Measurements from ENCODE around the gene UTP4. TPM values are rescaled to one million over a fixed set of nuclear protein-coding genes. Genes with fewer than 3 reads are reported as not detected.
"Not testable (repeated sequence)": the region's sequence is repeated elsewhere in the genome, so short reads cannot be mapped to it uniquely, and the experiment has no call there.

The UTP4 gene
- total and polyA plus RNA-seq, 2 of the 8 experiments (the other 6 are each of a cell fraction or from before 2014, with no cell fraction given), result 101 to 118 TPM

DNA sequence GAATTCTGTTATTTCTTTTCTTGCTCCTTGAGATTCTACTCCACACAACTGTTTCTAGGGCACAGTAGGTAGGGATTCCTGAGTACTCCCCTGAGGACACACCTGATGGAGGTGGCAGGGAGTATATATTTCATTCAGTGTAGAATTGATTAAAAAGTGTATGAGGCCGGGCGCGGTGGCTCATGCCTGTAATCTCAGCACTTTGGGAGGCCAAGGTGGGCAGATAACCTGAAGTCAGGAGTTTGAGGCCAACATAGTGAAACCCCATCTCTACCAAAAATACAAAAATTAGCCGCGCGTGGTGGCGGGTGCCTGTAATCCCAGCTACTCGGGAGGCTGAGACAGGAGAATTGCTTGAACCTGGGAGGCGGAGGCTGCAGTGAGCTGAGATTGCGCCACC, 5.6 kb upstream of the UTP4 start:
- H4K5ac ChIP-seq (ENCODE audit: insufficient read length, low read depth, low read length); H2BK12ac ChIP-seq (ENCODE audit: low read depth, low read length); H4K8ac ChIP-seq (ENCODE audit: extremely low read depth, insufficient read depth, low read length); H3K18ac ChIP-seq (ENCODE audit: extremely low read depth, low read length); H3K36me3 ChIP-seq (ENCODE audit: control insufficient read depth in 2 of 4, insufficient read depth in 4 of 4, low read length in 3 of 4); H3K4me3 ChIP-seq (ENCODE audit: extremely low read depth in 1 of 4, insufficient read depth in 2 of 4, low read depth in 3 of 4, low read length in 4 of 4); H3K4me2 ChIP-seq (ENCODE audit: insufficient read depth in 1 of 2, low read depth in 2 of 2, low read length in 2 of 2); H2BK20ac ChIP-seq (ENCODE audit: low read length); H3K27me3 ChIP-seq (replicated peaks in 1 of 4; ENCODE audit: control insufficient read depth in 3 of 4, extremely low read depth in 1 of 4, insufficient read depth in 3 of 4, low read length in 3 of 4); H2AFZ ChIP-seq (ENCODE audit: low read length); H4K20me1 ChIP-seq (replicated peaks in 1 of 2; ENCODE audit: control insufficient read depth in 1 of 2, insufficient read depth in 2 of 2, low read length in 2 of 2); H3K27ac ChIP-seq (ENCODE audit: low read depth, low read length); H3K23me2 ChIP-seq (ENCODE audit: low read depth, low read length); DNase-seq (ENCODE audit: low read depth in 1 of 2, low spot score in 2 of 2); H2BK15ac ChIP-seq (ENCODE audit: low read length); H2AK5ac ChIP-seq (ENCODE audit: low read depth, low read length); H3K9ac ChIP-seq (replicated peaks in 1 of 4; ENCODE audit: extremely low read depth in 1 of 4, low read depth in 3 of 4, low read length in 3 of 4); H4K91ac ChIP-seq (replicated peaks; ENCODE audit: insufficient read length, low read length); H3K4ac ChIP-seq (replicated peaks; ENCODE audit: insufficient read length, low read depth, low read length); H3K79me1 ChIP-seq (ENCODE audit: low read depth, low read length); H3K23ac ChIP-seq (ENCODE audit: insufficient read length); H2BK120ac ChIP-seq (replicated peaks; ENCODE audit: low read depth, low read length); H3K14ac ChIP-seq (ENCODE audit: insufficient read length); H2BK5ac ChIP-seq (ENCODE audit: low read depth, low read length); H3K4me1 ChIP-seq (replicated peaks in 1 of 4; ENCODE audit: control insufficient read depth in 3 of 4, insufficient read depth in 4 of 4, low read length in 3 of 4); H3K9me3 ChIP-seq (ENCODE audit: insufficient read depth in 2 of 2, low read depth in 1 of 2, low read length in 1 of 2); H3K56ac ChIP-seq (replicated peaks; ENCODE audit: insufficient read length, low read depth, low read length); FAIRE-seq: not testable (repeated sequence)
- peaks cover 4 to 59% of the 10 kb centered on the region in 2 experiments; a peak in 3 of 4 replicates for H3K79me2 ChIP-seq (ENCODE audit: control insufficient read depth in 1 of 2, insufficient read depth in 2 of 2, low read length in 2 of 2)
- ChIA-PET POLR2A (ENCODE audit: partially characterized antibody) (interaction anchor here (0.7 to 1.0 kb wide), 3 partner anchors 18 to 1262 kb away, joined by 3 to 4 read pairs (median 4); no protein-coding TSS in a partner anchor), CTCF (ENCODE audit: partially characterized antibody) (interaction anchor here (1.4 to 12.3 kb wide), 5 partner anchors 15 to 265 kb away, joined by 3 to 174 read pairs (median 7); no protein-coding TSS in a partner anchor)
- 98% methylated on average over 10 of the region's 10 CpGs; no CpG with 5 or more reads in 1 of the 2 experiments for WGBS, 2 experiments (ENCODE audit: extremely low coverage in 1 of 2, insufficient coverage in 1 of 2, insufficient read length in 1 of 2, insufficient replicate concordance in 2 of 2, low coverage in 1 of 2, low lambda C conversion rate in 2 of 2, missing lambda C conversion rate in 1 of 2)

Measured in H1 (cell line).